Sigmoid colon (tissue), 7 donors: Measurements from ENCODE around the gene GGPS1. TPM values are rescaled to one million over a fixed set of nuclear protein-coding genes. Genes with fewer than 3 reads are reported as not detected.

Experiments used
- DNase-seq: peaks from one replicate; pipeline ENCODE4 v3.0.0-alpha.2; 2019
- H3K27ac ChIP-seq, 4 donors: fragments of 200-600 bp; sonication (generic); one replicate each; pipeline ENCODE4 v1.5.1; 2016 to 2019; ENCODE audit warnings: mild to moderate bottlenecking in 1 of 4
- H3K27me3 ChIP-seq, 3 donors: fragments of 200-600 bp; sonication (generic); one replicate each; pipeline ENCODE4 v1.5.1; 2019; ENCODE audit warnings: mild to moderate bottlenecking in 1 of 3
- H3K36me3 ChIP-seq, 4 donors: fragments of 200-600 bp; sonication (generic); one replicate each; pipeline ENCODE4 v1.5.1; 2016 to 2019
- H3K4me1 ChIP-seq, 4 donors: fragments of 200-600 bp; sonication (generic); one replicate each; pipeline ENCODE4 v1.5.1; 2017 to 2019
- H3K4me3 ChIP-seq, 4 donors: fragments of 200-600 bp; sonication (generic); one replicate each; pipeline ENCODE4 v1.5.1; 2017 to 2019; ENCODE audit warnings: mild to moderate bottlenecking in 2 of 4, moderate library complexity in 1 of 4
- H3K9me3 ChIP-seq, 4 donors: fragments of 200-600 bp in 3 of 4; sonication (generic) in 3 of 4; one replicate each; pipeline versions ENCODE4 v1.5.1 to v1.6.1; 2013 to 2019
- CTCF ChIP-seq, 4 experiments: fragments of 450-650 bp in 3 of 4; fragments of 200-600 bp in 1 of 4; IDR thresholded peaks; one replicate each; pipeline ENCODE4 v1.5.1; 2016 to 2019; ENCODE audit warnings: antibody characterized with exemption in 4 of 4, mild to moderate bottlenecking in 3 of 4, moderate library complexity in 2 of 4
- EP300 ChIP-seq, 4 donors: sonication (generic); formaldehyde crosslinking; IDR thresholded peaks; one replicate each; pipeline ENCODE4 v1.6.1; 2017; ENCODE audit warnings: antibody characterized with exemption in 4 of 4
- POLR2A ChIP-seq, 2 donors: fragments of 450-650 bp; IDR thresholded peaks; one replicate each; pipeline ENCODE4 v1.6.1; 2016; ENCODE audit warnings: antibody characterized with exemption in 2 of 2, mild to moderate bottlenecking in 2 of 2, moderate library complexity in 2 of 2
- POLR2AphosphoS5 ChIP-seq, 4 donors: sonication (generic); formaldehyde crosslinking; IDR thresholded peaks; one replicate each; pipeline ENCODE4 v1.6.1; 2017; ENCODE audit warnings: antibody characterized with exemption in 4 of 4
- WGBS, 2 donors: extraction: QIAGEN DNeasy Blood & Tissue Kit; methylation state at CpG; one replicate each; pipeline ENCODE4 v1.1.7; 2013; 5-methylcytosine and 5-hydroxymethylcytosine counted together
- intact Hi-C: fragments of 100-400 bp; cut with DNase I; formaldehyde crosslinking; loops from one replicate; pipeline ENCODE4 v1.15.1; 2023
- polyA plus RNA-seq, 3 donors: library from polyadenylated mRNA; stranded (reverse); fragments of 200-250 nt; gene quantifications; one replicate each; pipeline ENCODE4 v1.2.3, GENCODE V29; 2013
- total RNA-seq, 4 donors: library from RNA; depleted of rRNA; stranded (reverse); fragments of >200 nt; gene quantifications; one replicate each; pipeline ENCODE4 v1.1.0, GENCODE V29; 2016
- donor health status: healthy with polysubstance abuse.
- donor health status: Bipolar disorder and iron deficiency.
- donor health status: healthy.

GGPS1 gene
- total and polyA plus RNA-seq, 7 donors = 16.6 to 35.7 (median 30.3) TPM

GRCh38 chr1:235290740-235291502 lies 37.4 kb upstream of the GGPS1 start:
- Histone ChIP-seq H3K9me3 (no peaks in the 10 kb centered on the region), H3K4me1 (peaks cover 0 to 58% (median 36%) of the 10 kb centered on the region in 4 donors), H3K36me3 (no peaks in the 10 kb centered on the region), H3K27me3 (no peaks in the 10 kb centered on the region), H3K27ac (no peak overlapping the region), H3K4me3 (no peak overlapping the region)
- intact Hi-C loops = no loop called here
- no peak for DNase-seq
- TF ChIP-seq CTCF (IDR thresholded peaks at IDR 0.05) (no peak), POLR2AphosphoS5 (IDR thresholded peaks at IDR 0.05) (no peak), EP300 (IDR thresholded peaks at IDR 0.05) (no peak)
- WGBS, 2 donors = 82 to 86% methylated on average over 12 of the region's 12 CpGs

- no peaks in the 10 kb centered on the region for H3K9me3 ChIP-seq
- H3K27me3 ChIP-seq = no peaks in the 10 kb centered on the region
- H3K4me3 ChIP-seq = no peak overlapping the region
- no peak for DNase-seq
- H3K36me3 ChIP-seq = no peaks in the 10 kb centered on the region
- 42 to 65% methylated on average over 6 of the region's 6 CpGs for WGBS, 2 donors
- intact Hi-C loops = no loop called here
- TF ChIP-seq CTCF (IDR thresholded peaks at IDR 0.05) = no peak
- TF ChIP-seq POLR2A (IDR thresholded peaks at IDR 0.05) = no peak
- TF ChIP-seq POLR2AphosphoS5 (IDR thresholded peaks at IDR 0.05) = no peak
- TF ChIP-seq EP300 (IDR thresholded peaks at IDR 0.05) = no peak
- H3K27ac ChIP-seq = no peak overlapping the region
- H3K4me1 ChIP-seq = peaks cover 0 to 54% (median 29%) of the 10 kb centered on the region in 4 donors
These were observed 36.7 kb upstream of the GGPS1 start for GRCh38 chr1:235291599-235292091.

GRCh38 chr1:235292790-235293189 lies 35.6 kb upstream of the GGPS1 start:
- DNase-seq = no peak
- H3K4me1 ChIP-seq = peaks cover 0 to 49% (median 24%) of the 10 kb centered on the region in 4 donors
- WGBS, 2 donors = 93% methylated on average over 4 of the region's 4 CpGs
- H3K36me3 ChIP-seq = no peaks in the 10 kb centered on the region
- H3K9me3 ChIP-seq = no peaks in the 10 kb centered on the region
- no peak overlapping the region for H3K27ac ChIP-seq
- intact Hi-C loops = no loop called here
- H3K4me3 ChIP-seq = no peak overlapping the region
- no peak for TF ChIP-seq POLR2A (IDR thresholded peaks at IDR 0.05)
- no peak for TF ChIP-seq POLR2AphosphoS5 (IDR thresholded peaks at IDR 0.05)
- no peak for TF ChIP-seq EP300 (IDR thresholded peaks at IDR 0.05)
- no peak for TF ChIP-seq CTCF (IDR thresholded peaks at IDR 0.05)
- no peaks in the 10 kb centered on the region for H3K27me3 ChIP-seq

GRCh38 chr1:235293322-235293942 lies 34.9 kb upstream of the GGPS1 start:
- H3K27me3 ChIP-seq = no peaks in the 10 kb centered on the region
- peaks cover 0 to 47% (median 27%) of the 10 kb centered on the region in 4 donors for H3K4me1 ChIP-seq
- H3K9me3 ChIP-seq = no peaks in the 10 kb centered on the region
- TF ChIP-seq POLR2A (IDR thresholded peaks at IDR 0.05) = no peak
- no peak for TF ChIP-seq POLR2AphosphoS5 (IDR thresholded peaks at IDR 0.05)
- no peak for TF ChIP-seq CTCF (IDR thresholded peaks at IDR 0.05)
- TF ChIP-seq EP300 (IDR thresholded peaks at IDR 0.05) = no peak
- DNase-seq = no peak
- intact Hi-C loops = no loop called here
- no peaks in the 10 kb centered on the region for H3K36me3 ChIP-seq
- H3K27ac ChIP-seq = no peak overlapping the region
- no peak overlapping the region for H3K4me3 ChIP-seq
